K562 (cell line): ENCODE measurements around the gene PUM2. TPM values are rescaled to one million over a fixed set of nuclear protein-coding genes. Genes with fewer than 3 reads are reported as not detected.

Source experiments
- ETV5 ChIP-seq: sonication (generic); formaldehyde crosslinking; IDR thresholded peaks from 2 replicates; pipeline ENCODE4 v1.4.0; 2020; ENCODE audit warnings: low read depth, mild to moderate bottlenecking, missing genetic modification reagents
- FOXK2 ChIP-seq, 2 experiments: fragments of 450-650 bp; IDR thresholded peaks in 1 of 2; conservative IDR thresholded peaks in 1 of 2; 2 replicates each; pipeline ENCODE4 v1.6.1; 2016; ENCODE audit warnings: low read depth in 2 of 2, mild to moderate bottlenecking in 1 of 2
- GABPB1 ChIP-seq: sonication (generic); formaldehyde crosslinking; IDR thresholded peaks from 2 replicates; pipeline ENCODE4 v1.8.0; 2022; ENCODE audit warnings: mild to moderate bottlenecking, missing genetic modification reagents
- PHF20 ChIP-seq: fragments of 450-650 bp; IDR thresholded peaks from 2 replicates; pipeline ENCODE4 v1.6.1; 2018; ENCODE audit not compliant: partially characterized antibody
- PTTG1 ChIP-seq: fragments of 450-650 bp; IDR thresholded peaks from 2 replicates; pipeline ENCODE4 v1.6.1; 2016; ENCODE audit warnings: low read depth, mild to moderate bottlenecking, missing genetic modification characterization, missing compliant biosample characterization
- RHOXF2B ChIP-seq: fragments of 250-450 bp; sonication (Bioruptor Pico); conservative IDR thresholded peaks from 2 replicates; pipeline ENCODE4 v1.5.1; 2021
- polyA plus RNA-seq, 8 experiments: library from polyadenylated mRNA; depleted of rRNA in 4 of 8; stranded (reverse) in 5 of 8; unstranded in 3 of 8; fragments of >200 nt; fragmentation: Nextera tagmentation in 2 of 8; fragmentation: Illumina TruSeq in 1 of 8; extraction: Ambion mirVana in 2 of 8; extraction: Trizol in 1 of 8; gene quantifications; 2 replicates each; pipeline versions ENCODE4 v1.2.1 to v1.2.3, GENCODE V29; 2011 to 2014; ENCODE audit warnings: inconsistent platforms in 1 of 8, missing spikeins in 1 of 8
- total RNA-seq, 7 experiments: library from RNA; depleted of rRNA in 6 of 7; stranded (reverse); fragments of >200 nt in 6 of 7; fragmentation: Illumina TruSeq in 2 of 7; extraction: Trizol in 2 of 7; gene quantifications; 2 replicates each; pipeline versions ENCODE4 v1.2.1 to v1.2.3, GENCODE V29; 2011 to 2021; ENCODE audit warnings: low replicate concordance in 1 of 7
- TF ChIP-seq, protein P1 (sequence below): fragments of 250-450 bp; sonication (Bioruptor Pico); IDR thresholded peaks from 2 replicates; pipeline ENCODE4 v1.5.0; 2020; ENCODE audit warnings: mild to moderate bottlenecking
- TF ChIP-seq, protein P2 (sequence below): sonication (generic); formaldehyde crosslinking; IDR thresholded peaks from 2 replicates; pipeline ENCODE4 v1.8.0; 2022; ENCODE audit warnings: mild to moderate bottlenecking, missing genetic modification reagents, borderline replicate concordance

The PUM2 gene
- total and polyA plus RNA-seq, 9 of the 15 experiments (the other 6 are each of a cell fraction or from before 2014, with no cell fraction given): 13.4 to 61.9 (median 28.3) TPM

DNA sequence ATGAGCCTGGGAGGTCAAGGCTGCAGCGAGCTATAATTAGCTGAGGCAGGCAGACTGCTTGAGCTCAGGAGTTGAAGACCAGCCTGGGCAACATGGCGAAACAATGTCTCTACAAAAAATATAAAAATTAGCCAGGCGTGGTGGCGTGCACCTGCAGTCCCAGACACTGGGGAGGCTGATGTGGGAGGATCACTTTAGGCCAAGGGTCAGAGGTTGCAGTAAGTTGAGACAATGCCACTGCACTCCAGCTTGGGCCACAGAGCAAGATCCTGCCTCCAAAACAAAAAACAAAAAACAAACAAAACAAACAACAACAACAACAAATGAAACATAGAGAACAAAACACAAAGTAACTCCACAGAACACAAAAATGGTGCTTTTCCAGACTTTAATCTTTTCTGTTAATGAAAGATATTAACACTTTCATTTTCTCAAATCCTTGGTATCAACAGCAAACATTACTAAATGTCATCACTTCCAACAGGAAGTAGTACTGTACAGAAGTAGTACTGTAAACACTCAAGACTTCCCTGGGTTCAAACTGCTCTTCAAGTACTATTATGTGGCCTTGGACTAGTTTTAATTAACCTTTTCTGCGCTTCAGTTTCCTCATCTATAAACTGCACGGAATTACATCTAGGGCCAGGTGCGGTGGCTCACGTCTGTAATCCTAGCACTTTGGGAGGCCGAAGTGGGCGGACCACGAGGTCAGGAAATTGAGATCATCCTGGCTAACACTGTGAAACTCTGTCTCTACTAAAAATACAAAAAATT lies 27.9 kb downstream of the PUM2 start (continued):
- TF ChIP-seq, protein P1, sequence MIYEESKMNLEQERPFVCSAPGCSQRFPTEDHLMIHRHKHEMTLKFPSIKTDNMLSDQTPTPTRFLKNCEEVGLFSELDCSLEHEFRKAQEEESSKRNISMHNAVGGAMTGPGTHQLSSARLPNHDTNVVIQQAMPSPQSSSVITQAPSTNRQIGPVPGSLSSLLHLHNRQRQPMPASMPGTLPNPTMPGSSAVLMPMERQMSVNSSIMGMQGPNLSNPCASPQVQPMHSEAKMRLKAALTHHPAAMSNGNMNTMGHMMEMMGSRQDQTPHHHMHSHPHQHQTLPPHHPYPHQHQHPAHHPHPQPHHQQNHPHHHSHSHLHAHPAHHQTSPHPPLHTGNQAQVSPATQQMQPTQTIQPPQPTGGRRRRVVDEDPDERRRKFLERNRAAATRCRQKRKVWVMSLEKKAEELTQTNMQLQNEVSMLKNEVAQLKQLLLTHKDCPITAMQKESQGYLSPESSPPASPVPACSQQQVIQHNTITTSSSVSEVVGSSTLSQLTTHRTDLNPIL (CRISPR knock-in tag): no peak
- TF ChIP-seq RHOXF2B (CRISPR knock-in tag): no peak
- TF ChIP-seq, protein P2, sequence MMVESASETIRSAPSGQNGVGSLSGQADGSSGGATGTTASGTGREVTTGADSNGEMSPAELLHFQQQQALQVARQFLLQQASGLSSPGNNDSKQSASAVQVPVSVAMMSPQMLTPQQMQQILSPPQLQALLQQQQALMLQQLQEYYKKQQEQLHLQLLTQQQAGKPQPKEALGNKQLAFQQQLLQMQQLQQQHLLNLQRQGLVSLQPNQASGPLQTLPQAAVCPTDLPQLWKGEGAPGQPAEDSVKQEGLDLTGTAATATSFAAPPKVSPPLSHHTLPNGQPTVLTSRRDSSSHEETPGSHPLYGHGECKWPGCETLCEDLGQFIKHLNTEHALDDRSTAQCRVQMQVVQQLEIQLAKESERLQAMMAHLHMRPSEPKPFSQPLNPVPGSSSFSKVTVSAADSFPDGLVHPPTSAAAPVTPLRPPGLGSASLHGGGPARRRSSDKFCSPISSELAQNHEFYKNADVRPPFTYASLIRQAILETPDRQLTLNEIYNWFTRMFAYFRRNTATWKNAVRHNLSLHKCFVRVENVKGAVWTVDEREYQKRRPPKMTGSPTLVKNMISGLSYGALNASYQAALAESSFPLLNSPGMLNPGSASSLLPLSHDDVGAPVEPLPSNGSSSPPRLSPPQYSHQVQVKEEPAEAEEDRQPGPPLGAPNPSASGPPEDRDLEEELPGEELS: no peak
- no peak for TF ChIP-seq ETV5
- TF ChIP-seq GABPB1 (CRISPR knock-in tag): no peak
- no peak for TF ChIP-seq PHF20
- TF ChIP-seq PTTG1: no peak
- no peak for TF ChIP-seq FOXK2 (conservative IDR thresholded peaks at IDR 0.05 in 1 of 2, IDR thresholded peaks at IDR 0.05 in 1 of 2; ENCODE audit: low read depth in 2 of 2)
- TF ChIP-seq, all 486 proteins: peak for 0
